NCI-H187 (cell line): ENCODE results near the gene STAG1.
"Not testable (repeated sequence)": the region's sequence is repeated elsewhere in the genome, so short reads cannot be mapped to it uniquely, and the experiment has no call there.

Source experiments
- DNase-seq, 2 experiments: peaks; one replicate each; lab custom pipeline; 2025; lab: John Stamatoyannopoulos, UW

Gene STAG1

GRCh38 chr3:136503056-136503455 lies 249.1 kb downstream of the STAG1 start:
- DNase-seq, result no peak

- no peak for DNase-seq
These were observed 253.2 kb downstream of the STAG1 start for GRCh38 chr3:136498919-136499447.

GRCh38 chr3:136495213-136495612 lies 257.0 kb downstream of the STAG1 start:
- DNase-seq, result no peak

GRCh38 chr3:136490646-136491405 lies 261.4 kb downstream of the STAG1 start:
- DNase-seq, result no peak

GRCh38 chr3:136485777-136486176 lies 266.4 kb downstream of the STAG1 start:
- no peak for DNase-seq

GRCh38 chr3:136476280-136476679 lies 275.9 kb downstream of the STAG1 start:
- DNase-seq, result no peak

- not testable (repeated sequence) for DNase-seq
These were observed 277.3 kb downstream of the STAG1 start for GRCh38 chr3:136474876-136475275.

GRCh38 chr3:136473716-136474326 lies 278.4 kb downstream of the STAG1 start:
- DNase-seq, result no peak

GRCh38 chr3:136465296-136465695 lies 286.9 kb downstream of the STAG1 start:
- no peak for DNase-seq

- DNase-seq, result no peak
These were observed 287.7 kb downstream of the STAG1 start for GRCh38 chr3:136464502-136464901.

- DNase-seq, result no peak
These were observed 289.0 kb downstream of the STAG1 start for GRCh38 chr3:136463170-136463569.

- no peak for DNase-seq
These were observed 294.4 kb downstream of the STAG1 start for GRCh38 chr3:136457793-136458192.

- DNase-seq, result no peak
These were observed 296.0 kb downstream of the STAG1 start for GRCh38 chr3:136456196-136456595.

GRCh38 chr3:136444581-136444980 lies 307.6 kb downstream of the STAG1 start:
- no peak for DNase-seq

GRCh38 chr3:136437043-136437442 lies 315.1 kb downstream of the STAG1 start:
- no peak for DNase-seq

- DNase-seq, result no peak
These were observed 317.7 kb downstream of the STAG1 start for GRCh38 chr3:136434429-136434828.

- DNase-seq, result no peak
These were observed 319.5 kb downstream of the STAG1 start for GRCh38 chr3:136432685-136433084.

GRCh38 chr3:136428167-136428566 lies 324.0 kb downstream of the STAG1 start:
- DNase-seq, result no peak

GRCh38 chr3:136427236-136427635 lies 324.9 kb downstream of the STAG1 start:
- DNase-seq, result no peak

GRCh38 chr3:136414476-136414875 lies 337.7 kb downstream of the STAG1 start:
- no peak for DNase-seq

- no peak for DNase-seq
These were observed 339.9 kb downstream of the STAG1 start for GRCh38 chr3:136412307-136412706.

- no peak for DNase-seq
These were observed 342.6 kb downstream of the STAG1 start for GRCh38 chr3:136409549-136409948.

GRCh38 chr3:136404056-136404455 lies 348.1 kb downstream of the STAG1 start:
- no peak for DNase-seq
